IPS-11a (cell line): ENCODE measurements around the gene DGCR2.
"Not testable (repeated sequence)": the region's sequence is repeated elsewhere in the genome, so short reads cannot be mapped to it uniquely, and the experiment has no call there.

Source experiments
- H3K4me3 ChIP-seq: one replicate; pipeline ENCODE4 v1.5.1; 2013; ENCODE audit warnings: low read depth, low read length, control low read depth

DGCR2 gene

GRCh38 chr22:19044381-19044780, 77.8 kb downstream of the DGCR2 start:
- H3K4me3 ChIP-seq: no peak overlapping the region

- no peak overlapping the region for H3K4me3 ChIP-seq
Observed at GRCh38 chr22:19043121-19044085, 78.8 kb downstream of the DGCR2 start.

GRCh38 chr22:19042285-19043120, 79.7 kb downstream of the DGCR2 start:
- H3K4me3 ChIP-seq: no peak overlapping the region

GRCh38 chr22:19041704-19042074, 80.5 kb downstream of the DGCR2 start:
- H3K4me3 ChIP-seq: no peak overlapping the region

- H3K4me3 ChIP-seq: no peak overlapping the region
Observed at GRCh38 chr22:19040888-19041703, 81.1 kb downstream of the DGCR2 start.

GRCh38 chr22:19040391-19040861, 81.8 kb downstream of the DGCR2 start:
- no peak overlapping the region for H3K4me3 ChIP-seq

GRCh38 chr22:19039796-19040280, 82.4 kb downstream of the DGCR2 start:
- no peak overlapping the region for H3K4me3 ChIP-seq

- H3K4me3 ChIP-seq: no peak overlapping the region
Observed at GRCh38 chr22:19039448-19039780, 82.8 kb downstream of the DGCR2 start.

GRCh38 chr22:19038728-19039447, 83.3 kb downstream of the DGCR2 start:
- H3K4me3 ChIP-seq: no peak overlapping the region

- no peak overlapping the region for H3K4me3 ChIP-seq
Observed at GRCh38 chr22:19038164-19038546, 84.1 kb downstream of the DGCR2 start.

GRCh38 chr22:19037282-19038163, 84.7 kb downstream of the DGCR2 start:
- no peak overlapping the region for H3K4me3 ChIP-seq

- no peak overlapping the region for H3K4me3 ChIP-seq
Observed at GRCh38 chr22:19036523-19037273, 85.5 kb downstream of the DGCR2 start.

- H3K4me3 ChIP-seq: no peak overlapping the region
Observed at GRCh38 chr22:19036229-19036522, 86.0 kb downstream of the DGCR2 start.

- no peak overlapping the region for H3K4me3 ChIP-seq
Observed at GRCh38 chr22:19035474-19036228, 86.6 kb downstream of the DGCR2 start.

GRCh38 chr22:19035126-19035473, 87.1 kb downstream of the DGCR2 start:
- not testable (repeated sequence) for H3K4me3 ChIP-seq

- not testable (repeated sequence) for H3K4me3 ChIP-seq
Observed at GRCh38 chr22:19034724-19035120, 87.5 kb downstream of the DGCR2 start.

- H3K4me3 ChIP-seq: not testable (repeated sequence)
Observed at GRCh38 chr22:19034031-19034723, 88.0 kb downstream of the DGCR2 start.

- H3K4me3 ChIP-seq: not testable (repeated sequence)
Observed at GRCh38 chr22:19033568-19033905, 88.7 kb downstream of the DGCR2 start.
